DLD1 (cell line): ENCODE measurements around the gene AK8.

Experiments used
- in situ Hi-C: cut with HindIII; loops from 2 replicates; pipeline ENCODE4 v1.10.0; 2017; ENCODE audit warnings: low sequenced_read_pairs

The AK8 gene

GRCh38 chr9:132801659-132802058, 76.4 kb downstream of the AK8 start:
- in situ Hi-C loops: no loop called here

- in situ Hi-C loops: no loop called here
Observed at GRCh38 chr9:132800038-132800648, 77.9 kb downstream of the AK8 start.

DNA sequence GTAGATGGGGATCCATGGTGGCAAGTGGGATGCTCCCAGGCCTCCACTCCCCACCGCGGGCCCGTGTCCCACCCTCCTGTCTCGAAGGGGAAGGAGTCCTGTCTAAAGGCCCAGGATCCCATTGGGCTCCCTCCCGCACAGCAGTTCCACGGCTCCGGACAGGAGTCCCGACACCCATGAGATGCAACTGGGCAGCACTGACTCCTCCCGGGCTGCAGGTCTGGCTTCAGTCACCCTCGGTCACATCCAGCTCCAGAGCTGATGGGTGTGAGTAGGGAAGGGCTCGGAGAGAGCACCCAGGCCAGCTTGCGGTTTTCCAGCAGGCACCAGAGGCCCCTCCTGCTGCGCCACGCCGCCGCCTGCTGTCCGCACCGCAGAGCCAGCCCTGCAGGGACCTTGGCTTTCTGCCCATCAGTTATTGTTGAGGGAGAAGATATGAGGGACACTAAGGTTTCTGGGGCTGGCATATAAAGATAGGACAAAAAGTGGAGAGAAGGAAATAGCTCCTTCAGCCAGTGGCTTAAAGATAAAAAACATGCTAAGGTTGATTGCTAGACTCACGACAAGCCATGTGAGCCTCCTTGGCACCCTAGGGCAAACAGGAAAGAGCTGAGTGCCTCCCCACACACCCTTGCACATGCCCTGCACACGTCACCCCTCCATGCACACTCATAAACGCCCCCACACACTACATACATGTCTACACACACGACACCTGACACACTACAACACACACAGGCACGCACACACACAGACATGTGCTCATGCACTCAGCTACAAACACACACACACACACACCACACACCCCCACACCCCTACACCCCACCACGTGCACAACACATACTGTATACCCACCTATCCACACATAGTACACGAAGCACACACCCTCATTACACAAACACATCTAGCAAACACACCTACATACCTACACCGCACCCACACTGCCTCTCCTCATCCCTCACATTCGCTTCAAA, 79.0 kb downstream of the AK8 start:
- in situ Hi-C loops: no loop called here

DNA sequence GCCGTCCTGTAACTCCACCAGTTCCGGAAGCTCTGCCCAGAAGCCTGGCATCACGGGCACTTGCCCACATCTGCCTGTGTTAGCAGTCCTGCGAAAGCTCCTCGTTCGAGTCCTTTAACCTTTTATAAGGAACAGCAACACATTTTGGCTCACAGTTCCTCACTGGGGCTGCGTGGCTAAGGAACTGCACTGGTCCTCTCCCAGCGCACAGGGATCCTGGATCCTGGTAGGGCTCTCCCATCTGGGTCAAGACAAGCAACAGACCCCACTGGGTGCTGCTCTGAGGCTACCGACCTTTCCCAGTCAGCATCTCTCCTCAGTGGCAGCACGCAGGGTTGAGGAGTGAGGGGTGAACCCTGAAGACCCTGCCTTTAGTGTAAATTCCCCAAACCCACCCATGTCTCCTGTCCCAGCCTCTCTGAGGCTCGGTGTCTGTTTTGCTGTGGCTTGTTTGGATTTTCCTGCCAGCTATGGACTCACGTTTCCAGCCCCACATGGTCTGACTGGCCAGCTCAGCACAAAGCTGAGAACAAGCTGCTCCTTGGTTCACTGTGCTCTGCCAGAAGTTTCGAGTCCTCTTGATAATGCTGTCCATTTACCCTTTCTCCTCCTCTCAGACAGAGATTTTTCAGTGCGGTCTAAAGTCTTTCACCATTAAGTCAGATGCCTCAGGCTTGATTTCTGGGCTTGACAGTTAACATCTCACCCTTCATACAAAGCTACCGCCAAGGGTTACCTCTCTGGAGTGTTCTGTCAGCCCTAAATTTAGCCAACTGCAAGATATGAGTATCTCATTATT, 80.0 kb downstream of the AK8 start:
- in situ Hi-C loops: no loop called here

GRCh38 chr9:132795511-132796303, 82.4 kb downstream of the AK8 start:
- in situ Hi-C loops: no loop called here

- in situ Hi-C loops: no loop called here
Observed at GRCh38 chr9:132794730-132795380, 83.2 kb downstream of the AK8 start.

- in situ Hi-C loops: no loop called here
Observed at GRCh38 chr9:132793606-132794580, 84.2 kb downstream of the AK8 start.

DNA sequence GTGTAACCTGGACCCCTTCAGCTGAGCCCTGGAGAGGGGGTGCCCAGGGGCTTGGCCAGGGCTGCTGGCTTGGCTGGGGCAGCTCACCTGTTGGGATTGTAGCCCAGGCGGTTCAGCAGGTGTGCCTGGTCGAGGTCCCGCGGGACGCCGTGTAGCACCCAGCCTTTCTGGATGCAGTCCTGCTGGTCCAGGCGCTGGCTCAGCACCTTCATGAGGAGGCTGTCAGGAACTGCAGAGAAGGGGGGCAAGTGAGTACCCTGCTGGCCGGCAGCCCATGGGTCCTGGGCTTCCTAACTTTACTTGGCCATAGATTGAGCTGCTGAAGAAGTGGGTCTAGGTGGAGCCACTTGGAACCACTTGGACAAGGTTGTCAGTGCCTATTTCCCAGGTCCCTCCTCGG, 85.5 kb downstream of the AK8 start:
- in situ Hi-C loops: no loop called here

GRCh38 chr9:132791699-132792240, 86.3 kb downstream of the AK8 start:
- in situ Hi-C loops: no loop called here

GRCh38 chr9:132789719-132790118, 88.4 kb downstream of the AK8 start:
- in situ Hi-C loops: no loop called here

- in situ Hi-C loops: no loop called here
Observed at GRCh38 chr9:132788378-132788777, 89.7 kb downstream of the AK8 start.

DNA sequence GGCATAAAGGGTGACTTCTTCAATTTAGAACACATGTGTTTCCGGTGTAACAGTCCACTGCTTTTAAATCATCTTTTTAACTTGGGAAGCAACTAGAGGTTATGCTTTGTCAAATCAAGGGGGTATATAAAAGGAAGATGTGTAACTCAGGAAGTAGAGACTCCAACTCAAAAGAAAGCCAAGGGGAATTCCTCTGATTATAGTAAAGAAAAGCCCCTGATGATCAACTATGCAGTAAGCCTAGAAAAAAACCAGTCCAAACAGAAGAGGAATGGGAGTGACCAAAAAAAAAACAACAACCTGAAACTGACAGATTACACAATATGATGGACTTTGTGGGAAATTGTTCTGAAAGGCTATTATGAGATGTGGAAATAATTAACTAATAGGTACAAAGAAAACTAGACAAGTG, 90.3 kb downstream of the AK8 start:
- in situ Hi-C loops: no loop called here

DNA sequence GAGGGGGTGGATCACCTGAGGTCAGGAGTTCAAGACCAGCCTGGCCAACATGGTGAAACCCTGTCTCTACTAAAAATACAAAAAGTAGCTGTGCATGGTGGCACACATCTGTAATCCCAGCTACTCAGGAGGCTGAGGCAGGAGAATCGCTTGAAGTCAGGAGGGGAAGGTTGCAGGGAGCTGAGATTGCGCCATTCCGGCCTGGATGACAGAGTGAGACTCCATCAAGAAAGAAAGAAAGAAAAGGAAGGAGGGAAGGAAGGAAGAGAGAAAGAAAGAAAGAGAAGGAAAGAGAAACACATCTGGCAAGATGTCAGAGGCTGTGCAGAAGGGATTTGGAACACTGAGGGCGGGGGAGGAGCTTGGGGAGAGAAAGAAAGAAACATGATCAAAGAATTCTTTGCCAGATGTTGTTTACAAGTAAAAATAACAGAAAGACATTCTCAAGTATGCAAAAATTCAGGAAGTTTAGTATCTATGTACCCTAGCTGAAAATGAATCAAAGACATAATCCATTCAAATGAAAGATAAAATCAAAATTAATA, 93.7 kb downstream of the AK8 start:
- in situ Hi-C loops: no loop called here

DNA sequence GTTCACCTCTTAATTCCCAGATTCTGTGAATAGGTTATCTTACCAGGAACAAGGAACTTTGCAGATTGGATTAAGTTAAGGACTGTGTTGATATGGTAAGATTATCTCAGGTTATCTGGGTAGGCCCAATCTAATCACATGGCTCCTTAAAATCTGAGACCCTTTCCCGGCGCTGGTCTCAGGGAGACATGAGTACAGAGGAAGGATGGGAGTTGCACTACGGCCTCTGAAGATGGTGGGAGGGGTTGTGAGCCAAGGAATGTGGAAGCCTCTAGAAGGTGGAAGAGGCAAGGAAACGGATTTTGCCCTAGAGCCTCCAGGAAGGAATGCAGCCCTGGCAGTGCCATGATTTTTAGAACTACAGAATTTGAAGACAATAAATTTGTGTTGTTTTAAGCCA, 95.1 kb downstream of the AK8 start:
- in situ Hi-C loops: no loop called here

DNA sequence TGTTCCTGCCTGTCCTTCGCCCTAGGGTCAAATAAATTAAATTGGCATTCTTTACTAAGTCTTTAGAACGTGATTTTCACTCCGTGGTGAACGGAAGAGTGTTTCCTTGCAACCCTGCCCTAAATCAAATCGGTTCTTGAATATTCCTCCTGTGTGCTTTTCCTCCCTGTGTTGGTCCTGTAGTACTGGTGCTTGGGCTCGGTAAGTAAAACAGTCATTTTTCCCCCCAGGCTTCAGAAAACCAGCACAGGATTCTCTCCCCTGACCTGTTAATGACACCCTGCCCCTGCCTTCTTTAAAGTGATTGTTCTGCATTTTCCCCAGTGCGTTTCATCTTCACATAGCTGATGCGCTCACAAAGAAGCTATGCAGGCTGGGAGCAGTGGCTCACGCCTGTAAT, 96.0 kb downstream of the AK8 start:
- in situ Hi-C loops: no loop called here

DNA sequence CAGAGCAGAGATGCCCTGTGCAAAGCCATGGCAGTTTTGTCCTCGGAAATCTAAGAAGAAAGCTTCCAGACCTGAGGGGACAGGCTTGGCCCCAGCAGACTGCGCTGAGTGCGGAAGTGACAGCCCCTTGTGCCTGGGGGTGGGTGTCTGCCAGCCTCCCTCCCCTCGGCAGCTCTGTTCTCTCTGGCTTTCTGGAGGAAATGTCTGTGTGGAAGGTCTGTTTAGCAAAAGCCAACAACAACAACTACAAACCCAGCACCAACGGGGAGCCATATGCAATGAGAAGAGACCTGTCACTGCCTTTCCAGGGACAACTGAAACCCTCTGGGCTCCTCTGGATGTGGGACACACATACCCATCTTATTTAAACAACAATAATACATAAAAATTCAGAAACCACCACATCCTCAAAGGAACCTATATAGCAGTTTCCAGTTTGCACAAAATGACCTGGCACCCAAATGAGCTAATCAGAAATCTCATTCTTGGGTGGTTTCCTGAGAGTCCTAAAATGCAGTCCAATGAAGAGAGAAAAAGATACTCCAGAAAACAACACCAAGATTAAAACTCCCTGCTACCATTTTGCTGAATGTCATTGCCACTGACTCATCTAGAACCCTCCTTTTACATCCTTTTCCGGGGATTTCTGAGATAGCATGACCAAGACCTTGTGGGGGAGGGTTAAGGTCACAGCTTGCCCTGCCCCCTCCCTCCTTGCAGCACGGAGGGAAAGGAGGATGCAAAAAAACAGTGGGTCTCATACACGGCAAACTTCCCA, 97.7 kb downstream of the AK8 start:
- in situ Hi-C loops: no loop called here

DNA sequence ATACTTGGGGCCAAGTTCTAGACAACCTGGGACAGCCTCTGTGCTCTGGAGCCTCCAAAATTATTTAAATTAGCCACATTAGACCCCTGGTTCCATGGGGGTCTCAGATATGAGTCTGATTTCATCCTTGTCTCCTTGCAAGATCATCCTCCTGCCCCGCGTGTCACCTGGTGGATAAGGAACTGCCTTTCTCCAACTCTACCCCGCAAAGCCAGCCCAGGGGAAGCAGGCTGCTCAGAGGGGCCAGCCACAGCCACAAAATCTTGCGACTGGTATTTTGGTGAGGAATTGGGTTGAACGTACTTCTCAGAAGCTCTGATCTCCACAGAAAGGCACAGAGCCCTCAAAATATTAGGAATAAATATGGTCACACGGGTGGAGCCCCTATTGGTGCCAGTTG, 101.2 kb downstream of the AK8 start:
- in situ Hi-C loops: no loop called here

- in situ Hi-C loops: no loop called here
Observed at GRCh38 chr9:132776268-132776667, 101.8 kb downstream of the AK8 start.
